Pancreas (tissue), 10 donors: ENCODE measurements around the gene THOC2. TPM values are rescaled to one million over a fixed set of nuclear protein-coding genes. Genes with fewer than 3 reads are reported as not detected.
A peak's percentile ranks its signal among the peaks of the same experiment; 100 is the strongest.
"Not testable (repeated sequence)": the region's sequence is repeated elsewhere in the genome, so short reads cannot be mapped to it uniquely, and the experiment has no call there.

Experiments
- ATAC-seq, 4 donors: fragments of 200-7000 bp; cut with Tn5 transposase; one replicate each; pipeline versions ENCODE4 v1.8.0 to v1.9.1; 2020; ENCODE audit warnings: mild to moderate bottlenecking in 4 of 4, moderate library complexity in 4 of 4
- DNase-seq, 6 donors: peaks; one replicate each; pipeline ENCODE4 v3.0.0-alpha.2; 2020
- FAIRE-seq: peaks from 2 replicates; lab custom pipeline; 2012; peaks lifted over from hg19 to GRCh38; lab: Jason Lieb, UNC
- H3K27ac ChIP-seq, 4 donors: fragments of 200-600 bp; sonication (generic); 1 replicate in 3 of 4; 2 replicates in 1 of 4; pipeline versions ENCODE4 v1.5.0 to v1.8.0; 2020
- H3K27me3 ChIP-seq, 4 donors: fragments of 200-600 bp; one replicate each; pipeline ENCODE4 v1.8.0; 2021
- H3K36me3 ChIP-seq, 3 donors: fragments of 200-600 bp; sonication (generic) in 1 of 3; one replicate each; pipeline versions ENCODE4 v1.5.0 to v1.8.0; 2020 to 2021
- H3K4me1 ChIP-seq, 3 donors: fragments of 200-600 bp; one replicate each; pipeline ENCODE4 v1.8.0; 2021
- H3K4me3 ChIP-seq, 4 donors: fragments of 200-600 bp; sonication (generic) in 2 of 4; one replicate each; pipeline versions ENCODE4 v1.5.0 to v1.8.0; 2020 to 2021
- H3K9me3 ChIP-seq, 4 donors: fragments of 200-600 bp; one replicate each; pipeline ENCODE4 v1.8.0; 2021
- CTCF ChIP-seq, 4 donors: fragments of 200-600 bp; sonication (generic) in 3 of 4; IDR thresholded peaks; one replicate each; pipeline versions ENCODE4 v1.5.0 to v1.8.0; 2021; ENCODE audit warnings: antibody characterized with exemption in 4 of 4
- WGBS, 2 donors: extraction: QIAGEN DNeasy Blood & Tissue Kit; methylation state at CpG; one replicate each; pipeline ENCODE4 v1.1.7; 2013; 5-methylcytosine and 5-hydroxymethylcytosine counted together
- intact Hi-C, 3 donors: fragments of 100-400 bp; cut with DNase I; formaldehyde crosslinking; loops; one replicate each; pipeline versions ENCODE4 v1.11.1 to v1.14.2; 2022
- polyA plus RNA-seq, 2 donors: library from polyadenylated mRNA; stranded (reverse); fragments of 200-250 nt; gene quantifications; one replicate each; pipeline ENCODE4 v1.2.3, GENCODE V29; 2013
- total RNA-seq, 6 donors: library from RNA; stranded (reverse); fragmentation: NEBNext Ultra II Directional in 4 of 6; extraction: Animal tissue kit (Norgen Biotek cat#: 25700) in 4 of 6; gene quantifications; one replicate each; pipeline versions ENCODE4 v1.2.1 to v1.2.4, GENCODE V29; 2021 to 2023
- donor health status: healthy with polysubstance abuse.
- donor health status: DM: no; HTN: no; CAD: no; lungs with moderate emphysema.
- donor health status: DM: no; HTN: no; CAD: no.
- donor health status: control.
- donor health status: control.
- donor health status: Bipolar disorder and iron deficiency.
- donor health status: DM: yes; HTN: yes; CAD: no.
- donor health status: DM: no; HTN: no; CAD: no.
- donor health status: DM: no; HTN: no; CAD: no.
- donor health status: DM: yes; HTN: yes; CAD: no.

The THOC2 gene
- total and polyA plus RNA-seq, 8 donors: 18.9 to 52.6 (median 25.3) TPM

- WGBS, 2 donors: 55 to 87% methylated on average over 1 of the region's 1 CpG
- FAIRE-seq: no peak
These were observed 152.1 kb downstream of the THOC2 start for GRCh38 chrX:123580792-123581191.

GRCh38 chrX:123574027-123574426, 158.8 kb downstream of the THOC2 start:
- FAIRE-seq, H3K4me1 ChIP-seq, ATAC-seq, H3K4me3 ChIP-seq, intact Hi-C loops, H3K36me3 ChIP-seq, H3K27me3 ChIP-seq, H3K9me3 ChIP-seq, H3K27ac ChIP-seq: not testable (repeated sequence)
- WGBS, 2 donors: 60 to 69% methylated on average over 5 of the region's 5 CpGs
- DNase-seq: peak in 1 of 6 donors; percentile 32

More at GRCh38 chrX:123580792-123581191, 152.1 kb downstream of the THOC2 start:
- Histone ChIP-seq H3K4me3 (no peak overlapping the region), H3K36me3 (no peaks in the 10 kb centered on the region), H3K27ac (no peak overlapping the region), H3K27me3 (no peaks in the 10 kb centered on the region), H3K4me1 (no peaks in the 10 kb centered on the region), H3K9me3 (no peaks in the 10 kb centered on the region)
- intact Hi-C loops: no loop called here
- no peak for TF ChIP-seq CTCF (IDR thresholded peaks at IDR 0.05)
- ATAC-seq: no peak
- no peak for DNase-seq

- TF ChIP-seq CTCF (IDR thresholded peaks at IDR 0.05): no peak
- ATAC-seq: no peak
- peak in 1 of 6 donors; percentile 25 for DNase-seq
- 57 to 69% methylated on average over 3 of the region's 3 CpGs for WGBS, 2 donors
- no peaks in the 10 kb centered on the region for H3K27me3 ChIP-seq
- intact Hi-C loops: no loop called here
- no peaks in the 10 kb centered on the region for H3K9me3 ChIP-seq
- H3K4me1 ChIP-seq: no peaks in the 10 kb centered on the region
- H3K36me3 ChIP-seq: no peaks in the 10 kb centered on the region
- H3K4me3 ChIP-seq: no peak overlapping the region
- no peak overlapping the region for H3K27ac ChIP-seq
- no peak for FAIRE-seq
These were observed 162.8 kb downstream of the THOC2 start for GRCh38 chrX:123570011-123570590.

- WGBS, 2 donors: 74 to 85% methylated on average over 4 of the region's 4 CpGs
- TF ChIP-seq CTCF (IDR thresholded peaks at IDR 0.05): no peak
- FAIRE-seq (no peak), ATAC-seq (no peak), DNase-seq (no peak)
- Histone ChIP-seq H3K27me3 (no peaks in the 10 kb centered on the region), H3K27ac (no peak overlapping the region), H3K36me3 (no peaks in the 10 kb centered on the region), H3K9me3 (no peaks in the 10 kb centered on the region), H3K4me3 (no peak overlapping the region), H3K4me1 (no peaks in the 10 kb centered on the region)
- intact Hi-C loops: no loop called here
These were observed 169.7 kb downstream of the THOC2 start for GRCh38 chrX:123563167-123563566.

- FAIRE-seq (no peak), DNase-seq (peak in 1 of 6 donors; percentile 27), ATAC-seq (no peak)
- H3K9me3 ChIP-seq: no peaks in the 10 kb centered on the region
- no peaks in the 10 kb centered on the region for H3K4me1 ChIP-seq
- H3K4me3 ChIP-seq: no peak overlapping the region
- no peak overlapping the region for H3K27ac ChIP-seq
- intact Hi-C loops: no loop called here
- no peaks in the 10 kb centered on the region for H3K36me3 ChIP-seq
- no peak for TF ChIP-seq CTCF (IDR thresholded peaks at IDR 0.05)
- H3K27me3 ChIP-seq: no peaks in the 10 kb centered on the region
- WGBS, 2 donors: 88 to 92% methylated on average over 32 of the region's 32 CpGs
These were observed 170.3 kb downstream of the THOC2 start for GRCh38 chrX:123562342-123563146.
